GM11168 (cell line): ENCODE data around the gene CFAP90.

Experiments
- in situ Hi-C: fragments of 300-500 bp; cut with MboI; formaldehyde crosslinking; loops from one replicate; pipeline ENCODE4 v1.12.0; 2022; ENCODE audit warnings: low sequenced_read_pairs; ENCODE audit not compliant: unreplicated experiment

CFAP90 gene

DNA sequence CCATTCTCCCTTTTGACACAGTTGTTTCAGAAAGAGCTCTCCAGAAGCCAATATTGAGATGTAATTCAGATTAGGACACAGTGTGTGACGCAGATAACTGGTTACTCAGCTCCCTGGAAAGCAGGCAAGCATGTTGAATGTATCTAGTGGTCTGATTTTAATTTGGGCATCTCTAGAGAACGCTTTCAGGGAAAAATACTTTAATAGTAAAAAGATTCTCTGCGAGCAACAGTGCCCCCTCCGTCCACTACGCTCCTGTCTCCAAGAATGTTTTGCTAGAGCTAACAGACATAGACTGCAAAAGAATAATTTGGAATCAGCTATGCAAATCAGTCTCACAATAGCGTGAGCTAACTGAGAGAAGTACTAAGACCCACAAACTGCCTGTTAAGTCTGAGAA, 23.3 kb downstream of the CFAP90 start:
- in situ Hi-C loops: no loop called here

DNA sequence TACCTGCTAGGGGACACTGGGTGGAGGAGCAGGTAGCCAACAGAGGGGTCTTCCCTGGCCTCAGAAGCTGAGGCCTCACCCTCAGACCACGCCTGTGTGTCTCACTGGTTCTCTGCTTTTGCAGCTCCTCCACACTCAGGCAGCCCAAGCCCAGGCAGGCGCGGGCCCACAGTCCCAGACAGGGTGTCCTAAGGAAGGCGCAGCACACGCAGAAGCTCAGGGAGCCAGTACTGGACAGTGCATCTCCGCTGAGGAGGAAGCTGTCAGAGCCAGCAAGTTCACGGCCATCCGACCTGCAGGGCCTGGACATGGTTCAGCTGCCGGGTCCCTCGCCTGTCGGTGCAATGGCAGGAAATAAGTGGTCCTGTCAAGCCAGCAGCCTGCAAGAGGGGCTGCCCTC, 25.3 kb downstream of the CFAP90 start:
- in situ Hi-C loops: no loop called here

DNA sequence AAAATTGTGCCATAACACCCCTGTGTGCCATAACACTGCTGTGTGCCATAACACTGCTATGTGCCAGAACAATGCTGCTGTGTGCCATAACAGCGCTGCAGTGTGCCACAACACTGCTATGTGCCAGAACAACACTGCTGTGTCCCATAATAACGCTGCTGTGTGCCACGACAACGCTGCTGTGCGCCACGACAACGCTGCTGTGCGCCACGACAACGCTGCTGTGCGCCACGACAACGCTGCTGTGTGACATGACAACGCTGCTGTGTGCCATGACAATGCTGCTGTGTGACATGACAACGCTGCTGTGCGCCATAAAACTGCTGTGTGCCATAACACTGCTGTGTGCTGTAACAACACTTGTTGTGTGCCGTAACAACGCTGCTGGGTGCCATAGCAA, 25.9 kb downstream of the CFAP90 start:
- in situ Hi-C loops: no loop called here

DNA sequence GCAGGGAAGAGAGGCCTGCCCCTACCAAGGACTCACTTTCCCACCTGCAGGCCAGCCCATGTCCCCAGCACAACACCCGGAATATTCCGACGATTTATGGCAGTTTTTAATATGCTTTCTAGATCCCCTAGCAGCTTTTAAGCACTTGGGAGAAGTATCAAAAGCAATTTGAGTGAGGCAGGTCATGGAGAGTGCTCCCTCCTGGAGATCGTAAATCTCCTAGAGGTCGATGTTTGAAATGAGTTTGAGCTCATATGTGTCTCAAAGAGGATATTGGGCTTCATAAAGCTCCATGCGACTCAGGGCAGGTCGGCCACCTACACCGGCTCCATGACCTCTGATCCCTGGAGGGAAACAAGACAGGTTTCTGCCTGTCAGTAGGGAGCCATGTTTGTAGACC, 27.3 kb downstream of the CFAP90 start:
- in situ Hi-C loops: no loop called here

DNA sequence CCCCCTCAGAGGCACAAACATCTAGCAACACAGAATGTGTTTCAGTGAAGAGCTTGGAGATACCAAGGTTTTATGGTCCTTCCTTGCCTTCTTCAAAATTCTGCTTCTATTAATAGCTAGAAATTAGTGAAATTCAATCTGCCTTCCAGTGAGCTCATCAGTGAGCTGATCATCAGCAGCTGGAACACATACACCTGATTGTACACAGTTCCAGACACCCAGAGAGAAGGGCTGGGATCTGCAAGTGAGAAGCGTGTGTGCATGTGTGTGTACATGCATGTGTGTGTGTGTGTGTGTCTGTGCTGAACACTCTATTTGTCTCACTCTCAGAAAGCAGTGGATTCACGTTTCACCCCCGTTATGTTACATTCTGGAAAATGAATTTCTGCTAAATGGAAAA, 28.5 kb downstream of the CFAP90 start:
- in situ Hi-C loops: no loop called here

DNA sequence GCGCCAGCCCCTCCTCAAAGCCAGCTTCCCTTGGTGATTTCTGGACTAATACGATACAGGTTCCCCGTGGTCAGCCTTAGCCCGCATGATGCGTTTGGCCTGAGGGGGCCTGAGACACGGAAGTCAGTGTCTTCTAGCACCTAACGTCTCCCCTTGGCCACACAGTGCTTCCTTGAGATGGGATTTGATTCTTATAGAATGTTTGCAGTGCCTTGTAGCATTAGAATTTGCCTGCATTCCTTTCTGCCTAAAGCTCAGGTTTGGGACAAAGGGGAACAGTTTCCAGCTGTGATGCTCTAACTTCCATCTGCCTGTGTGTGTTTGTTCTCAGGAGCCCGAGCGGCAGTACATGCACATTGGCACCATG, 34.4 kb downstream of the CFAP90 start:
- in situ Hi-C loops: no loop called here

DNA sequence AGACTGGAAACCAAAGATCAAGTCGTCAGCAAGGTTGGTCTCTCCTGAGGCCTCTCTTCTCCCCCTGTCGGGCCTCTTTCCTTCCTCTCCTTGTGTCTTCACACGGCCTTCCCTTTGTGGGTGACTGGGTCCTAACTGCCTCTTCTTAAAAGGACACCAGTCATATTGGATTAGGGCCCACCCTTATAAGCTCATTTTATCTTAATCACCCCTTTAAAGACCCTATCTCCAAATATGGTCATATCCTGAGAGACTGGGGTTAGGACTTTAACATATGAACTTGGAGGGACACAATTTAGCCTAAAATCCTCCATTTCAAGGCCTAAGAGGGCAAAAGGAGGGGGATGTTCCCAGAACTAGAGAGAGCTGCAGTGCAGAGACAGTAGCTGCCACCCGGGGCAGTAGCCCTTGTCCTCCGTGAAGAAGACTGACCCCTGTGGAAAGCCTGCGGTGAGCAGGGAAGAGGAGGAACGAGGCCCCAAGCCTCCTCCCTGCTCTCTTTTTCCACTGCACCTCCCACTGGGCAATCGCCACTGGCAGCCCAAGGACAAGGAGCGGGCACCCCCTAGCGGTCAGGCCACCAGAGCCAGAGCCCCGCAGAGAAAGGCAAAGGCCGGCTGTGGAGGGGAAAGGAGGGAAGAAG, 34.9 kb downstream of the CFAP90 start:
- in situ Hi-C loops: no loop called here

DNA sequence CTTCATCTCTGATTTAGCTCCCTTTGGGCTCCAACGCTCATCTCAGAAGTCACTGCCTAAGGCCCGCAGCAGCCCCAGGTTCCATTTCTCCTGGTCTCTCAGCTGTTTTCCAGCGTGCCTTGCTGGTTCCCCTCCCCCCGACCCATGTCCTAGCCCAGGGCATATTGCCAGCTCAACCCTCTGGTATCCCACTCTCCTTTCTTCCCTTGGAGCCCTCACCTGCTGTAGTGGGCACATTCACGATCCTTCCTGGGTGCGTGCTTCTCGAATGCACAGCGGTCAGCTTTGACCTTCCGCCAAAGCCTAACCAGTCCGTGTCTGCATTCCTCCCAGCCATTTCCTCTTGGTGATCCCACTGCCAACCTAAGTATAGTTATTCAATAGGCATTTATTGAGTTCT, 36.1 kb downstream of the CFAP90 start:
- in situ Hi-C loops: no loop called here

DNA sequence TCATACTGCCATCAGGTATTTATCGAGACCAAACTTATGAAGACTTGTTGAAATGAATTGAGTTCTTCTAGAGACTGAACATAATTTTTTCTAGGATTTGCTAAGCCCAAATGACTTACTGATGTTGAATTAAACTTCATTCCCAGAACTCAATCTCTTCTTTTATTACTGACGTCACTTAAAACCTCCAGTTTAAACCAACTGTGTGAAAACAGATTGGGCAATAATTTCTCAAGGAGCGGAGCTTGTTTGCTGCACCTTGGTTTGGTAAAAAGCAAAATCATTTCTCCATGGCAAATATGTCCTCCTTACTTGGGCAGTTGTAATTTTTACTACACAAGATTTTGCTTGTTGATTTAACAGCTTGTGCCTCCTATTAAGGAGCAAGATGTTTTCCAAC, 37.4 kb downstream of the CFAP90 start:
- in situ Hi-C loops: no loop called here

DNA sequence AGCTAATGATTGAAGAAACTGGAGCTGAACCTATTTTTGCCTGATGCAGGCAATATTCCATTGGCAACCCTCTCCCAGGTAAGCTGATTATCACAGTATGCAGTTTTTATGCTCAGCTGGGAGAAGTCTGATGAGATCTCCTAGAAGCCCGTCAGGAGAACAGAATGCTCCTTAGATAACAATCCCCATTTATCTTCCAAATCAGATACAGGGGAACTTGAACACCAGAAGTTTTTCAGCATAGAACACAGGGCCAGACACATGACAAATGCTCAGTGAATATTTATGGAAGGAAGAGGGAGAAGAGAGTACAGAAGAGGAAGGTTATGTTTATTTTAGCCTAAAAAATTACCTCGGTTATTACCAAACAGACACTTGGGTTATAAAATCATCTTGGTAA, 37.9 kb downstream of the CFAP90 start:
- in situ Hi-C loops: no loop called here

DNA sequence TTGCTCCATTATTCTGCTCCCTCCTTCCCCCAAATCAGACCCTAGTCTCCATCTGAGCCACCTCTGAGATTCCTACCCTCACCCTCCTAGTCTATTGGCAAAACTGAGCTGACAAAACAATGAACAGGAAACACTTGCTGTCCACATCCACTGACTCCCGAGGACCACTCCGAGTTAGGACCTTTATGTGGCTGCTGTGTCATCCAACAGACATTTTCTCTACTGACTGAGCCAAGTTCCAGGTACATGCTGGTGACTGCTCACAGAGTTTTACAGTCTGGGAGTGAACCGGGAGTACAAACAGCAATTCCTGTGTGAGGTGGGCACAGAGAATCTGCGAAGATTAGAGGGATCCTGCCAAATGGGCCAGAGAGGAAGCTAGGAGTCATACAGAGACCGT, 39.2 kb downstream of the CFAP90 start:
- in situ Hi-C loops: no loop called here

DNA sequence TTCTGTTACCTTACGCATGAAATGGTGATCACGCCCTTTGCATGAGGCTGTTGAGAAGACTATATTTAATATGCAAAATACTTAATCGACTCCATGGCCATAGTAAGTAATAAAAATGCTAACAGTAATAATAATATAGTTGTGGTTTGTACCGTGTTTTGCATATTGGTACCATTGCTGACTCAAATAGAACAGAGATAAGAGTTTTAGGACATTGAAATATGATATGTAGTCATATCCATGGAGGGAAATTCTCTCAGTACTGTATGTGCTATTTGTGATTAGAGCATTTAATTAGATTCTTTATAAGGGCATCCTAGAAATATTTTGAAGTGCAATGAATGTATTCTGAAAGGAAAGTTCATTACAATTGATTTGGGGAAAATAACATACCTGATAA, 41.9 kb downstream of the CFAP90 start:
- in situ Hi-C loops: no loop called here

DNA sequence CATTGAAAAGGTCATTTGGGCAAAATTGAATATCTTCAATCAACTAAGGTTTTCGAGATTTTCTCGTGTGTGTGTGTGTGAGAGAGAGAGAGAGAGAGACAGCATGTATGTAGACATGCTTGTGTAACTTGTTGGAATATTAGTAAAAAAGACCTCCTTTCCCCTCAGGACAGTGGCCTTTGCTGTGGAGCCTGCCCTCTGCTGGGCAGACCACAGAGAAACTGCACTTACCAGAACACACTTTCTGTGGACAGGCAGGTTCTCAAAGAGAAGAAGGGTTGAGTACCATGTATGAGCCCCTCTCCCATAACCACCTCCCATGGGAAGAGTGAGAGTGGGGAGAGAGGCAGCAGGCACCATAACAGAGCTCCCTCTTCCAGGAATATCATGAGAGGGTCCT, 45.6 kb downstream of the CFAP90 start:
- in situ Hi-C loops: no loop called here

DNA sequence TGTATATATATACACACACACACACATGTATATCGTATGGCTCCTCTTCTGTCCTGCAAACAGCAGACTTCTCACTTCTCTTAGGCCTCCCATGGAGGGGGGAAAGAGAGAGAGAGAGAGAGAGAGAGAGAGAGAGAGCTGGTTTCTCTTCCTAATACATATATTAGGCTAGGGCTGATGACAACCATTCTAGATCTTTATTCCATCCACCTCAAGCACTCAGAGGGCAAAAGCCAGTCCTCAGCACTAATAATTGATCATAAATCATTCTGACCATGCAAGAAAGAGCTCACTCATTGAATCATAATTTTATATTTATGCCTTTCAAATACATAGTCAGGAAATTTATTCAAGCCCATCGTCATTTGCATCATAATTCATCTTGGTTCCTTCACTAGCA, 47.0 kb downstream of the CFAP90 start:
- in situ Hi-C loops: no loop called here

DNA sequence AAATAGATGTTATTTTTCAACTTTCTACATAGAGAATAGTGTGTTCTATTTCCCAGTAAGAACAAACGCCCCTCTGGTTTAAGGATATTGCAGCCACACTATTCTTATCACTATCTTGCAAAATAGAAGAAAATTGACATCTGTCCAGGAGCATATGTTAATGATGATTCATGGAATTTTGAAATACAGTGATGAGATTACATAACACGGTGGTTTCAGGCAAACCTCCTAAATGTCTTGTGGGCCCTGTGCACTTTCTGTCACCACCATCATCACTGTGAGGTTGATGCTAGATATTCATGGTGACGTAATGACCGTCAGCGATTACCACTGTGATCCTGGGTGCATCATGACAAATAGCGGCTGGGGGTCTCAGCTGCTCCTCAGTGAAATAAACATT, 48.1 kb downstream of the CFAP90 start:
- in situ Hi-C loops: no loop called here

DNA sequence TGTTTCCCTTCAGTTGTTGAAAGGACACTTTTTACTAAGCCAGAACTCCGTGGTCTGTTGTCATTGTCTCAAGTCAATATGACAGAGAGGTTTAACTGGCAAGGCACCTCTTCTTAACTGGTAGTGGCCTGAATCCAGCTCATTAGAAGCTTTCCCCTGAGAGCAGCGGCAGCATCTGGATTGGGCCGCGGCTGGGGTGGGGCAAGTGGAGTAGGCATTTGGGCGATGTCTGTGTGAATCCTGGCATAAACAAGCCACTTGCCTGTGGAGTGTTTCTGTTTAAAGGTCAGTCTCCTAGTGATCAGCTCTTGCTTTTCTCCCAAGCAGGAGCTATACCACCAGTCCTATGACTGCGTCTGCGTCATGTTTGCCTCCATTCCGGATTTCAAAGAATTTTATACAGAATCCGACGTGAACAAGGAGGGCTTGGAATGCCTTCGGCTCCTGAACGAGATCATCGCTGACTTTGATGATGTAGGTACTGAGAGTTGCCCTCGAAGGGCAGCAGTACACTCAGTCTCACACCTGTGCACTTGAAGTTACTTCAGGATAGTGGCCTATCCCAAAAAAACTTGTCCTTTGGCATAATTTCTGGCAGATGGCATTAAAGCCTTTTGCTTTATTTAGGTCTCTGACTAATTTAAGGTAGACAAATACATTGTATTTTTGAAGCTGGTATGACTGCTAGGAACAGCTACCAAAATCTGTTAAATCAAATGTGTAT, 48.9 kb downstream of the CFAP90 start:
- in situ Hi-C loops: no loop called here

DNA sequence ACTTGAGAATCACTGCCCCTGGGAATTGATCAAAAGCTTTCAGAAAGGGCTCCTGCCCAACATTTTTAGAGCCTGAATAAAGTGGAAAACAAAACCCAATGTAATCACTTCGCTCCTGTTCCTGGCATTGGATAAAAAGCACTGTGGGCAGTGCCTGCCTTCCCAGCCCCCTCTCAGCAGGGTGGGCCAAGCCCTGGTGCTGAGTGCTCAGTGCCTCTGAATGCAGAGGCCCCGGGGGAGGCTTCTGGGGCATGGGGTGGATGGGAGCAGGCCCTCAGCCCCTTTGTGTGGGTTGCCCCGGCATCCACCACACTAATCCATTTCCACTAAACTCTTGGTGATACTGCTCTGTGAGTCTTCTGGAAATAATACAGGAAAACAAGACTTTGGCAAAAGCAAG, 55.6 kb downstream of the CFAP90 start:
- in situ Hi-C loops: no loop called here

DNA sequence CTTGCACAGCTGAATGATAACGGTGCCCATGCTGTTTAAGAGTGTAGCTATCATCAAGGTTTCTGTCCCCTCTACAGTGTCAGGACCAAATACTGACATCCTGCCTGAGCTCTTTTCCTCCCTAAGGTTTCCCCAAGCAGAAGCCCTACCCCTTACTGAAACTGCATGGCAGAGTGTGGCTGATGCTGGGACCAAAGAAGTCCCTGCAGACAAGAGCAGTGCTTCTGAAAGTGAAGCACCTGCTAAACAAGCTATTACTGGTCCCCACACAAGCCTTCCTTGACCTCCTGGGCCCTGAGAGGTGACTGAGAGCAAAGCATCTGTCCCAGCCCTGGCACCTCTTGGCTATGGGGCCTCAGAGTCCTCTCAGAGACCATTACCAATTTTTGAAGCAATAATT, 56.1 kb downstream of the CFAP90 start:
- in situ Hi-C loops: no loop called here

DNA sequence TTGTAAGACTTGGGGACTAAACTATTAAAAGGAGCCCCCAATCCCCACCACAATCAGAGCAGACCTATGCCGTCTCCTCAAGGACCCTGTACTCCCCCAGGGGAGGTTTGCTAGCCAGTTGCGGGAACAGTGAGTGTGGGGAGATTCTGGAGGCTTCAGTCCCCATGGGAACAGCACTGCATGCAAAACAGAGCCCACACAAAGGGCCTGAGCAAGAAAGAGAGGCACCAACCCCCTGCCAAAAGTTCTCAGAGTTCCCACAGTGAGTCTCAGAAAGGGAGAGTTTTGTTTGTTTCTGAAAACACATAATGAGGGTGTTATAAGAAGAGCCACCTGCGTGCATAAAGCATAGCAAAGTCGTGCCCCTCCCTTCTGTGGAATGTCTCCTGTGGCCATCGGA, 56.6 kb downstream of the CFAP90 start:
- in situ Hi-C loops: no loop called here

DNA sequence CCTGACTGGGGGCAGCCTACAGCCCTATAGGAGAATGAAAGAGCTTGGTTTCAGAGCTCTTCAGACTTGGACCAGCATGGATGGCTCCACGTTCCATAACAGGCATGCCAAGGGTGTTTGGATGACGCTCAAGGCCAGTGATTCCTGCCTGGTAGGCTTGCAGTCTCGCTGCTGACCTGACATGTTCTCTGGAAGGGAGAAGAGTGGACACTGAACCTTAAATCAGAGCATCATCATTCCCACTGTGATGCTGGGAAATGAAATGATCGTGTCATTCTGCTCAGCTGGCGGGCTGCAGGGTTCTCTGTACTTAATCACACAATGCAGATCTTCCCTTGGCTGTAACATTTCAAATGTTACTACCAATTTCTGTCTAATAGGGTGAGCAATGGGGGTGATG, 57.0 kb downstream of the CFAP90 start:
- in situ Hi-C loops: no loop called here

DNA sequence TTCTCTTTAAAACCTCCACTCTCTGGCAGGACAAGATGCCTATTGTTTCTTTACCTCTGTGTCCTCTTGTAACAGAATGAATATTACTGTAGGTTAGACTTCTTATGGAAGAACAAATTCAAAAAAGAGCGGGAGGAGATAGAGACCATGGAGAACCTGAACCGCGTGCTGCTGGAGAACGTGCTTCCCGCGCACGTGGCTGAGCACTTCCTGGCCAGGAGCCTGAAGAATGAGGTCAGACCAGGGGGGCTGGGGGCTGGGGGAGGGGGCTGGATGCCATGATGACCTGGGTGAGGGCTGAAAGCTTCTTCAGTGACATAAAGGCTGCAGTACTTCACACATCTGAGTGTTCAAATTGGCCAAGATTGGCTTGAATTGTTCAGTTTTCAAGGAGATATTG, 61.4 kb downstream of the CFAP90 start:
- in situ Hi-C loops: no loop called here

DNA sequence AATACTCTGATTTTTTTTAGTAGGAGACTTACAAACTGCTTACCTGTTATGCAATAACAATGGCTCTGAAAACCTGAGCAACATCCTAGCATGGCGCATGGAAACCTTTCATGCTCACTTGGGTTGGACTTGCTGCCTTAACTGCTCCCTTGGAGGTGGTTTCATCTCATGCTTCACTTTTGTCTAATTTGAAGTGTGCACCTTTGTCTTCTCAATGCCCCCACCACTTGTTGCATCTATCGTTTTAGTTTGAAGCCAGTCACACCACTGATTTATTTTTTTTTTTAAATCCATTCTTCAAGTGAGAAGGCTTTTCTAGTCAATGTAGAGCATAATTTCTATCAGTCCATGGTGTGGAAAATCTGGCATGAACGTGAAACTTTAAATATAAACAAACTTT, 63.2 kb downstream of the CFAP90 start:
- in situ Hi-C loops: no loop called here
